ENCODE data around the gene NOTCH2.
"Not testable (repeated sequence)": the region's sequence is repeated elsewhere in the genome, so short reads cannot be mapped to it uniquely, and the experiment has no call there.

DNA sequence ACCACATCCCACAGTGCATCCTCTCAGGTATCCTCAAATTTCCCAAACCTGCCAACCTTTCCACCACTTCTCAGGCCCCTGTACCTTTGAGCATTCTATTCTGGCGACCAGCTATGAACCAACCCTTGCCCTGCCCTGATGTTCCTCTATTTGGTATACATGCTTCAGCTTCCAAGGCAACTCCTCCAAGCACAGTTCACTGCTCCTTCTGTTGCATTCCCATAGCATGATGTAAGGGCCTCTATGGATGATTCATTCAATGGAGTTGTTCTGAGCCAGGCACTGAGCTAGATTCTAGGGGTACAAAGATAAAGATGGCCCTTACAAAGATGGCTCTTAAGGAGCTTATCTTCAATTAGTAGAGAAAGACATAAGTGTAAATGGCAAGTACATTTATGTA lies 21.4 kb upstream of the NOTCH2 start:
- TF ChIP-seq, protein P1, sequence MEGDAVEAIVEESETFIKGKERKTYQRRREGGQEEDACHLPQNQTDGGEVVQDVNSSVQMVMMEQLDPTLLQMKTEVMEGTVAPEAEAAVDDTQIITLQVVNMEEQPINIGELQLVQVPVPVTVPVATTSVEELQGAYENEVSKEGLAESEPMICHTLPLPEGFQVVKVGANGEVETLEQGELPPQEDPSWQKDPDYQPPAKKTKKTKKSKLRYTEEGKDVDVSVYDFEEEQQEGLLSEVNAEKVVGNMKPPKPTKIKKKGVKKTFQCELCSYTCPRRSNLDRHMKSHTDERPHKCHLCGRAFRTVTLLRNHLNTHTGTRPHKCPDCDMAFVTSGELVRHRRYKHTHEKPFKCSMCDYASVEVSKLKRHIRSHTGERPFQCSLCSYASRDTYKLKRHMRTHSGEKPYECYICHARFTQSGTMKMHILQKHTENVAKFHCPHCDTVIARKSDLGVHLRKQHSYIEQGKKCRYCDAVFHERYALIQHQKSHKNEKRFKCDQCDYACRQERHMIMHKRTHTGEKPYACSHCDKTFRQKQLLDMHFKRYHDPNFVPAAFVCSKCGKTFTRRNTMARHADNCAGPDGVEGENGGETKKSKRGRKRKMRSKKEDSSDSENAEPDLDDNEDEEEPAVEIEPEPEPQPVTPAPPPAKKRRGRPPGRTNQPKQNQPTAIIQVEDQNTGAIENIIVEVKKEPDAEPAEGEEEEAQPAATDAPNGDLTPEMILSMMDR (conservative IDR thresholded peaks at IDR 0.05; ENCODE audit: low read depth, low read length): not testable (repeated sequence)
- not testable (repeated sequence) for TF ChIP-seq EZH2 (IDR thresholded peaks at IDR 0.05; ENCODE audit: borderline replicate concordance, low read depth, low read length, poor library complexity, severe bottlenecking)
